Activated CD8-positive, alpha-beta T cell treated with anti-CD3 and anti-CD28 coated beads for 36 hours (primary cell): ENCODE measurements around the gene TNNI3K. TPM values are rescaled to one million over a fixed set of nuclear protein-coding genes. Genes with fewer than 3 reads are reported as not detected.

ENCODE experiments used
- ATAC-seq: fragments of 200-7000 bp; cut with Tn5 transposase; one replicate; pipeline ENCODE4 v1.10.0; 2021; ENCODE audit warnings: mild to moderate bottlenecking, moderate library complexity
- CTCF ChIA-PET: fragments of 350-600 bp; sonication (Branson Sonifier 250); formaldehyde crosslinking; loops from one replicate; lab custom pipeline; 2021; ENCODE audit warnings: antibody characterized with exemption; lab: Charles Lee
- POLR2A ChIA-PET: fragments of 350-600 bp; sonication (Branson Sonifier 250); formaldehyde crosslinking; loops from one replicate; lab custom pipeline; 2021; ENCODE audit warnings: antibody characterized with exemption; lab: Charles Lee
- DNase-seq: peaks from one replicate; pipeline ENCODE4 v3.0.0-alpha.2; 2020
- H3K27ac Mint-ChIP-seq: one replicate; pipeline ENCODE4 v1.8.0; 2021; ENCODE audit warnings: mild to moderate bottlenecking, mixed read lengths
- H3K27me3 Mint-ChIP-seq: one replicate; pipeline ENCODE4 v1.8.0; 2021; ENCODE audit warnings: mixed read lengths
- H3K36me3 Mint-ChIP-seq: one replicate; pipeline ENCODE4 v1.8.0; 2021; ENCODE audit warnings: low read depth, mixed read lengths
- H3K4me1 Mint-ChIP-seq: one replicate; pipeline ENCODE4 v1.8.0; 2021; ENCODE audit warnings: low read depth, mixed read lengths
- H3K4me3 Mint-ChIP-seq: one replicate; pipeline ENCODE4 v1.8.0; 2021; ENCODE audit warnings: mild to moderate bottlenecking, moderate library complexity, mixed read lengths
- H3K9me3 Mint-ChIP-seq: one replicate; pipeline ENCODE4 v1.8.0; 2021; ENCODE audit warnings: mixed read lengths
- CTCF ChIP-seq: fragments of 200-600 bp; IDR thresholded peaks from one replicate; pipeline ENCODE4 v1.8.0; 2022; ENCODE audit warnings: antibody characterized with exemption, mild to moderate bottlenecking
- intact Hi-C: fragments of 100-400 bp; cut with micrococcal nuclease; formaldehyde crosslinking; loops from one replicate; pipeline ENCODE4 v1.10.0; 2022
- total RNA-seq, 2 experiments: library from RNA; stranded (reverse); gene quantifications; one replicate each; pipeline ENCODE4 v1.2.3, GENCODE V29; 2021

The TNNI3K gene
- total RNA-seq, 2 experiments from 2014 or later = 0.52 TPM; not detected in 1

DNA sequence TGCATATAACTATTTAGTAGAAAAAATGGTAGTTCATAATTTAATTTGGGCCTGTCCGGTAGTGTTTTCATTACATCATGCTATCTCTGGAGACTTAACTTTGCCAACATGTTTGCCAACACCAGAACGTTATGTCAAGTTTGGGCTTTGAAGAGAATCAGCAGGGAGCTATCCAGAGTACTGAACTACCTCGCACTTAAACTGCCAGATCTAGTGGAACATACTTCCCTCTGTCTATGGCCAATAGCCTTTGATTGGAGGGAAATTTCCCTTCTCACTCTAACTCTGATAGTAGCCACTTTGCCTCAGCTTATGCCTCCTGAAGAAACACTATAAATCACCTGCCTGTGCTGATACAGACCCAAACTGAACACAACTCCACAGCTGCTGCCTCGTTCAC lies 267.2 kb downstream of the TNNI3K start:
- ChIA-PET POLR2A (no interaction called here), CTCF (interaction anchor here (1.5 to 1.8 kb wide), 3 partner anchors 9 to 187 kb away, joined by 3 to 7 read pairs (median 4); no protein-coding TSS in a partner anchor)
- Mint-ChIP-seq H3K36me3 (no peaks in the 10 kb centered on the region), H3K9me3 (no peaks in the 10 kb centered on the region), H3K27ac (no peak overlapping the region), H3K27me3 (no peaks in the 10 kb centered on the region), H3K4me3 (no peak overlapping the region), H3K4me1 (no peaks in the 10 kb centered on the region)
- DNase-seq (no peak), ATAC-seq (no peak)
- no peak for TF ChIP-seq CTCF
- intact Hi-C loops = no loop called here

- intact Hi-C loops = no loop called here
Observed at GRCh38 chr1:74502858-74503257, 267.7 kb downstream of the TNNI3K start.

GRCh38 chr1:74504125-74504932 lies 269.1 kb downstream of the TNNI3K start:
- Mint-ChIP-seq H3K27me3 (no peaks in the 10 kb centered on the region), H3K36me3 (no peaks in the 10 kb centered on the region), H3K4me1 (no peaks in the 10 kb centered on the region), H3K4me3 (no peak overlapping the region), H3K27ac (no peak overlapping the region), H3K9me3 (no peaks in the 10 kb centered on the region)
- intact Hi-C loops = no loop called here
- peak; percentile 71 for ATAC-seq
- ChIA-PET CTCF (interaction anchor here (1.0 to 1.8 kb wide), 8 partner anchors 7 to 426 kb away, joined by 3 to 8 read pairs (median 4); no protein-coding TSS in a partner anchor), POLR2A (no interaction called here)
- peak; percentile 58 for DNase-seq
- peak; percentile 58 for TF ChIP-seq CTCF

More at GRCh38 chr1:74502858-74503257, 267.7 kb downstream of the TNNI3K start:
- Mint-ChIP-seq H3K36me3 (no peaks in the 10 kb centered on the region), H3K9me3 (no peaks in the 10 kb centered on the region), H3K4me3 (no peak overlapping the region), H3K4me1 (no peaks in the 10 kb centered on the region), H3K27ac (no peak overlapping the region), H3K27me3 (no peaks in the 10 kb centered on the region)
- no peak for TF ChIP-seq CTCF
- DNase-seq (no peak), ATAC-seq (no peak)
- CTCF ChIA-PET = interaction anchor here (1.3 to 1.8 kb wide), 5 partner anchors 9 to 187 kb away, joined by 3 to 8 read pairs (median 4); no protein-coding TSS in a partner anchor
- POLR2A ChIA-PET = no interaction called here

GRCh38 chr1:74504933-74505512 lies 269.8 kb downstream of the TNNI3K start:
- TF ChIP-seq CTCF = no peak
- H3K36me3 Mint-ChIP-seq = no peaks in the 10 kb centered on the region
- intact Hi-C loops = no loop called here
- no peaks in the 10 kb centered on the region for H3K27me3 Mint-ChIP-seq
- no peak for ATAC-seq
- H3K27ac Mint-ChIP-seq = no peak overlapping the region
- no peaks in the 10 kb centered on the region for H3K9me3 Mint-ChIP-seq
- POLR2A ChIA-PET = no interaction called here
- no peak for DNase-seq
- H3K4me1 Mint-ChIP-seq = no peaks in the 10 kb centered on the region
- CTCF ChIA-PET = interaction anchor here (1.8 kb wide), 1 partner anchor 185 kb away, joined by 7 read pairs; no protein-coding TSS in a partner anchor
- H3K4me3 Mint-ChIP-seq = no peak overlapping the region
